HepG2 (cell line): ENCODE results near the gene HBD. TPM values are rescaled to one million over a fixed set of nuclear protein-coding genes. Genes with fewer than 3 reads are reported as not detected.

ENCODE experiments used
- ATAC-seq: fragments of 200-7000 bp; cut with Tn5 transposase; 3 replicates; pipeline ENCODE4 v1.9.1; 2020; ENCODE audit warnings: mild to moderate bottlenecking, moderate library complexity
- BruUV-seq: library from RNA; stranded (reverse); fragments of 400-500 nt; replicated peaks from 2 replicates; lab custom pipeline; 2021; lab: Mats Ljungman, UMichigan
- CTCF ChIA-PET: fragments of 300-600 bp; formaldehyde crosslinking; extraction: SDS; loops from one replicate; lab custom pipeline; 2021; ENCODE audit warnings: low total read pairs, inconsistent platforms, low intra/inter-chr PET ratio; lab: Yijun Ruan, JAX
- POLR2A ChIA-PET: fragments of 350-600 bp; sonication (Branson Sonifier 250); formaldehyde crosslinking; loops from one replicate; lab custom pipeline; 2020; ENCODE audit warnings: antibody characterized with exemption, inconsistent platforms; lab: Yijun Ruan, JAX
- DNase-seq: peaks from one replicate; pipeline ENCODE4 v3.0.0-alpha.2; 2015; ENCODE audit warnings: low spot score
- FAIRE-seq: peaks from 3 replicates; lab custom pipeline; 2011; peaks lifted over from hg19 to GRCh38; lab: Jason Lieb, UNC
- H2AFZ ChIP-seq: one replicate; pipeline ENCODE4 v1.6.1; 2011; ENCODE audit warnings: low read length, inconsistent platforms
- H3K27ac ChIP-seq: fragments of 300-600 bp; 3 replicates; pipeline ENCODE4 v1.8.0; 2011; ENCODE audit warnings: mixed run types, mild to moderate bottlenecking, mixed read lengths, low read length, inconsistent platforms; ENCODE audit not compliant: insufficient read depth; ENCODE audit errors: extremely low read length
- H3K27me3 ChIP-seq, 2 experiments: fragments of 200-600 bp in 1 of 2; 2 replicates in 1 of 2; 3 replicates in 1 of 2; pipeline versions ENCODE4 v1.6.0 to v1.8.0; 2011; ENCODE audit warnings: low read length in 2 of 2, mild to moderate bottlenecking in 2 of 2, moderate library complexity in 2 of 2, inconsistent platforms in 1 of 2; ENCODE audit not compliant: insufficient read depth in 2 of 2, control insufficient read depth in 1 of 2
- H3K36me3 ChIP-seq, 2 experiments: fragments of 200-600 bp in 1 of 2; replicated peaks in 1 of 2; 2 replicates in 1 of 2; 3 replicates in 1 of 2; pipeline versions ENCODE4 v1.5.1 to v1.8.0; 2011; ENCODE audit warnings: low read length in 2 of 2, inconsistent platforms in 1 of 2; ENCODE audit not compliant: insufficient read depth in 2 of 2, control insufficient read depth in 1 of 2
- H3K4me1 ChIP-seq: 2 replicates; pipeline ENCODE4 v1.5.1; 2012; ENCODE audit warnings: low read length, inconsistent platforms; ENCODE audit not compliant: insufficient read depth
- H3K4me2 ChIP-seq: 2 replicates; pipeline ENCODE4 v1.6.0; 2011; ENCODE audit warnings: low read depth, low read length, inconsistent platforms
- H3K4me3 ChIP-seq, 3 experiments: fragments of 200-600 bp in 1 of 3; sonication (generic), shearing (Covaris generic) in 1 of 3; replicated peaks in 1 of 3; 2 replicates each; pipeline ENCODE4 v1.5.1; 2011 to 2016; ENCODE audit warnings: low read length in 3 of 3, inconsistent platforms in 2 of 3, low read depth in 2 of 3, mild to moderate bottlenecking in 2 of 3, control low read depth in 1 of 3, mixed read lengths in 1 of 3; ENCODE audit not compliant: insufficient read depth in 1 of 3
- H3K79me2 ChIP-seq: one replicate; pipeline ENCODE4 v1.6.1; 2011; ENCODE audit warnings: low read length, inconsistent platforms; ENCODE audit not compliant: insufficient read depth
- H3K9ac ChIP-seq: 2 replicates; pipeline ENCODE4 v1.6.0; 2011; ENCODE audit warnings: mild to moderate bottlenecking, low read depth, low read length, inconsistent platforms; ENCODE audit not compliant: insufficient read depth
- H3K9me3 ChIP-seq: 2 replicates; pipeline ENCODE4 v1.5.1; 2012; ENCODE audit warnings: mild to moderate bottlenecking, low read length
- H4K20me1 ChIP-seq: 2 replicates; pipeline ENCODE4 v1.6.0; 2011; ENCODE audit warnings: inconsistent platforms, mild to moderate bottlenecking, low read length, moderate library complexity; ENCODE audit not compliant: insufficient read depth
- ARNT2 ChIP-seq: sonication (generic); formaldehyde crosslinking; IDR thresholded peaks from 2 replicates; pipeline ENCODE4 v1.8.0; 2022; ENCODE audit warnings: mild to moderate bottlenecking, low read depth, missing genetic modification reagents, moderate library complexity
- DR1 ChIP-seq: sonication (generic); formaldehyde crosslinking; IDR thresholded peaks from 2 replicates; pipeline ENCODE4 v1.8.0; 2021; ENCODE audit warnings: mild to moderate bottlenecking, missing genetic modification reagents, inconsistent platforms
- HOXA9 ChIP-seq: sonication (generic); formaldehyde crosslinking; IDR thresholded peaks from 2 replicates; pipeline ENCODE4 v1.8.1; 2022; ENCODE audit warnings: missing genetic modification reagents, mild to moderate bottlenecking, moderate library complexity, borderline replicate concordance
- ISL2 ChIP-seq: sonication (generic); formaldehyde crosslinking; IDR thresholded peaks from 2 replicates; pipeline ENCODE4 v1.5.0; 2020; ENCODE audit warnings: missing genetic modification reagents
- KDM6A ChIP-seq: IDR thresholded peaks from 2 replicates; pipeline ENCODE4 v1.6.1; 2016; ENCODE audit warnings: low read depth
- KLF12 ChIP-seq: sonication (generic); formaldehyde crosslinking; IDR thresholded peaks from 2 replicates; pipeline ENCODE4 v1.4.0; 2020; ENCODE audit warnings: missing genetic modification reagents, borderline replicate concordance
- PBX2 ChIP-seq: IDR thresholded peaks from 2 replicates; pipeline ENCODE4 v1.6.1; 2016; ENCODE audit warnings: control low read depth
- PRPF4 ChIP-seq: fragments of 200-400 bp; formaldehyde crosslinking; IDR thresholded peaks from 2 replicates; pipeline ENCODE4 v1.6.1; 2016; ENCODE audit warnings: low read length, low read depth; ENCODE audit not compliant: poor library complexity, severe bottlenecking
- ZBTB34 ChIP-seq: sonication (generic); formaldehyde crosslinking; IDR thresholded peaks from 2 replicates; pipeline ENCODE4 v1.8.0; 2022; ENCODE audit warnings: mild to moderate bottlenecking, missing genetic modification reagents
- ZBTB4 ChIP-seq: sonication (generic); formaldehyde crosslinking; IDR thresholded peaks from 2 replicates; pipeline ENCODE4 v1.4.0; 2020; ENCODE audit warnings: missing genetic modification reagents, mild to moderate bottlenecking, borderline replicate concordance
- ZNF646 ChIP-seq: sonication (generic); formaldehyde crosslinking; IDR thresholded peaks from 2 replicates; pipeline ENCODE4 v1.9.0; 2021; ENCODE audit warnings: mild to moderate bottlenecking, missing genetic modification reagents
- WGBS: methylation state at CpG from one replicate; pipeline ENCODE4 v1.1.6; 2017; ENCODE audit warnings: low lambda C conversion rate; 5-methylcytosine and 5-hydroxymethylcytosine counted together
- in situ Hi-C: cut with HindIII; loops from 2 replicates; pipeline ENCODE4 v1.10.0; 2017; ENCODE audit warnings: low pct_unique_long_range_greater_than_20kb; ENCODE audit not compliant: extremely low pct_ligation_motif_present
- intact Hi-C: fragments of 100-400 bp; cut with micrococcal nuclease; formaldehyde crosslinking; loops from one replicate; pipeline ENCODE4 v1.10.0; 2022; ENCODE audit not compliant: unreplicated experiment
- polyA plus RNA-seq, 8 experiments: library from polyadenylated mRNA; depleted of rRNA in 3 of 8; stranded (reverse) in 7 of 8; unstranded in 1 of 8; fragments of >200 nt; fragmentation: Illumina TruSeq in 4 of 8; extraction: Trizol in 4 of 8; gene quantifications; 2 replicates each; pipeline versions ENCODE4 v1.2.1 to v1.2.3, GENCODE V29; 2011 to 2016; ENCODE audit warnings: low read depth in 4 of 8, missing spikeins in 1 of 8, mixed read lengths in 1 of 8; ENCODE audit not compliant: insufficient read depth in 1 of 8
- total RNA-seq, 5 experiments: library from RNA; depleted of rRNA; stranded (reverse); fragments of >200 nt; fragmentation: Illumina TruSeq; extraction: Trizol; gene quantifications; 2 replicates each; pipeline ENCODE4 v1.2.3, GENCODE V29; 2016; ENCODE audit warnings: low read depth in 1 of 5

The HBD gene
- total and polyA plus RNA-seq, 2 of the 13 experiments (the other 11 are each of a cell fraction or from before 2014, with no cell fraction given), result not detected

GRCh38 chr11:5247472-5248192 is 13.3 kb upstream of the HBD start:
- Histone ChIP-seq H3K27ac (no peak overlapping the region), H4K20me1 (no peaks in the 10 kb centered on the region), H3K9ac (no peak overlapping the region), H3K4me2 (no peak overlapping the region), H3K36me3 (no peaks in the 10 kb centered on the region), H3K4me1 (no peaks in the 10 kb centered on the region), H3K9me3 (no peaks in the 10 kb centered on the region), H2AFZ (no peak overlapping the region), H3K27me3 (peaks cover 0 to 5% of the 10 kb centered on the region in 2 experiments; a peak in 1 of 5 replicates), H3K4me3 (no peak overlapping the region), H3K79me2 (no peaks in the 10 kb centered on the region)
- FAIRE-seq (no peak), DNase-seq (no peak), ATAC-seq (no peak)
- in situ Hi-C loops, result no loop called here
- intact Hi-C loops, result no loop called here
- ChIA-PET POLR2A (no interaction called here), CTCF (no interaction called here)
- BruUV-seq, result no TSS peak
- WGBS, result 2% methylated on average over 3 of the region's 3 CpGs
- no peak for TF ChIP-seq ARNT2 (CRISPR knock-in tag)
- TF ChIP-seq KDM6A (CRISPR knock-in tag), result no peak
- TF ChIP-seq ZBTB34, result no peak
- TF ChIP-seq PBX2 (CRISPR knock-in tag), result no peak
- TF ChIP-seq PRPF4, result no peak
- no peak for TF ChIP-seq ZNF646
- no peak for TF ChIP-seq DR1 (CRISPR knock-in tag)
- TF ChIP-seq ISL2 (CRISPR knock-in tag), result no peak
- no peak for TF ChIP-seq KLF12 (CRISPR knock-in tag)
- no peak for TF ChIP-seq ZBTB4 (CRISPR knock-in tag)
- no peak for TF ChIP-seq HOXA9 (CRISPR knock-in tag)
